H1 (cell line): ENCODE data around the gene WDR27. TPM values are rescaled to one million over a fixed set of nuclear protein-coding genes. Genes with fewer than 3 reads are reported as not detected.

Experiments
- CTCF ChIA-PET: fragments of 300-600 bp; sonication (Branson Sonifier 250); formaldehyde crosslinking; loops from one replicate; lab custom pipeline; 2021; ENCODE audit not compliant: partially characterized antibody; lab: Charles Lee
- POLR2A ChIA-PET: fragments of 300-600 bp; sonication (Branson Sonifier 250); formaldehyde crosslinking; loops from one replicate; lab custom pipeline; 2021; ENCODE audit warnings: inconsistent platforms; ENCODE audit not compliant: partially characterized antibody; lab: Charles Lee
- DNase-seq, 2 experiments: peaks; one replicate each; pipeline versions ENCODE4 v3.0.0 to v3.0.0-alpha.2; 2010 to 2022; ENCODE audit warnings: low spot score in 2 of 2, low read depth in 1 of 2, mixed read lengths in 1 of 2
- FAIRE-seq: peaks from 2 replicates; lab custom pipeline; 2011; peaks lifted over from hg19 to GRCh38; lab: Jason Lieb, UNC
- H2AFZ ChIP-seq: 2 replicates; pipeline ENCODE4 v1.8.1; 2012; ENCODE audit warnings: low read length, inconsistent platforms
- H2AK5ac ChIP-seq: 2 replicates; pipeline ENCODE4 v1.6.1; 2013; ENCODE audit warnings: low read depth, low read length
- H2BK120ac ChIP-seq: replicated peaks from 2 replicates; pipeline ENCODE3; 2013; ENCODE audit warnings: low read depth, low read length, inconsistent platforms
- H2BK12ac ChIP-seq: 2 replicates; pipeline ENCODE4 v1.6.1; 2013; ENCODE audit warnings: low read depth, low read length
- H2BK15ac ChIP-seq: 2 replicates; pipeline ENCODE4 v1.6.1; 2013; ENCODE audit warnings: low read length
- H2BK20ac ChIP-seq: 2 replicates; pipeline ENCODE4 v1.6.1; 2013; ENCODE audit warnings: low read length
- H2BK5ac ChIP-seq: 2 replicates; pipeline ENCODE4 v1.6.1; 2013; ENCODE audit warnings: low read depth, low read length
- H3K14ac ChIP-seq: 2 replicates; pipeline ENCODE4 v1.6.1; 2013; ENCODE audit warnings: inconsistent platforms; ENCODE audit not compliant: insufficient read length
- H3K18ac ChIP-seq: 2 replicates; pipeline ENCODE4 v1.6.1; 2013; ENCODE audit warnings: low read length; ENCODE audit errors: extremely low read depth
- H3K23ac ChIP-seq: 2 replicates; pipeline ENCODE4 v1.6.1; 2013; ENCODE audit warnings: inconsistent platforms; ENCODE audit not compliant: insufficient read length
- H3K23me2 ChIP-seq: 2 replicates; pipeline ENCODE4 v1.6.1; 2013; ENCODE audit warnings: low read depth, low read length
- H3K27ac ChIP-seq: 2 replicates; pipeline ENCODE4 v1.6.1; 2011; ENCODE audit warnings: low read depth, low read length, inconsistent platforms
- H3K27me3 ChIP-seq, 4 experiments: replicated peaks in 1 of 4; 1 replicate in 1 of 4; 2 replicates in 3 of 4; pipeline versions ENCODE4 v1.6.1 to v1.8.1; 2011 to 2013; ENCODE audit warnings: low read length in 3 of 4, mild to moderate bottlenecking in 3 of 4, inconsistent platforms in 2 of 4, mixed read lengths in 2 of 4, moderate library complexity in 1 of 4; ENCODE audit not compliant: control insufficient read depth in 3 of 4, insufficient read depth in 3 of 4; ENCODE audit errors: extremely low read depth in 1 of 4
- H3K36me3 ChIP-seq, 4 experiments: 2 replicates each; pipeline versions ENCODE4 v1.6.1 to v1.8.1; 2011 to 2013; ENCODE audit warnings: mild to moderate bottlenecking in 4 of 4, low read length in 3 of 4, moderate library complexity in 2 of 4, control low read depth in 1 of 4, inconsistent platforms in 1 of 4; ENCODE audit not compliant: insufficient read depth in 4 of 4, control insufficient read depth in 2 of 4
- H3K4ac ChIP-seq: replicated peaks from 2 replicates; pipeline ENCODE3; 2013; ENCODE audit warnings: low read length, low read depth, mixed read lengths, inconsistent platforms; ENCODE audit not compliant: insufficient read length
- H3K4me1 ChIP-seq, 4 experiments: replicated peaks in 1 of 4; 1 replicate in 1 of 4; 2 replicates in 3 of 4; pipeline versions ENCODE4 v1.6.1 to v1.8.1; 2011 to 2013; ENCODE audit warnings: low read length in 3 of 4, inconsistent platforms in 2 of 4, mixed read lengths in 1 of 4; ENCODE audit not compliant: insufficient read depth in 4 of 4, control insufficient read depth in 3 of 4
- H3K4me2 ChIP-seq, 2 experiments: 2 replicates each; pipeline versions ENCODE4 v1.6.1 to v1.8.1; 2011 to 2013; ENCODE audit warnings: low read depth in 2 of 2, low read length in 2 of 2, control low read depth in 1 of 2, inconsistent platforms in 1 of 2, mild to moderate bottlenecking in 1 of 2; ENCODE audit not compliant: insufficient read depth in 1 of 2
- H3K4me3 ChIP-seq, 4 experiments: fragments of 200-600, 300-600 bp in 1 of 4; sonication (generic), shearing (Covaris generic), sonication (Bioruptor Twin) in 1 of 4; 2 replicates each; pipeline versions ENCODE4 v1.5.1 to v1.8.1; 2011 to 2016; ENCODE audit warnings: low read length in 4 of 4, low read depth in 3 of 4, control low read depth in 2 of 4, inconsistent platforms in 2 of 4, mild to moderate bottlenecking in 2 of 4, mixed read lengths in 1 of 4, moderate library complexity in 1 of 4; ENCODE audit not compliant: insufficient read depth in 2 of 4; ENCODE audit errors: extremely low read depth in 1 of 4
- H3K56ac ChIP-seq: replicated peaks from 2 replicates; pipeline ENCODE3; 2013; ENCODE audit warnings: low read depth, mild to moderate bottlenecking, mixed read lengths, low read length, inconsistent platforms; ENCODE audit not compliant: insufficient read length
- H3K79me1 ChIP-seq: 2 replicates; pipeline ENCODE4 v1.6.1; 2013; ENCODE audit warnings: low read depth, low read length, control low read depth
- H3K79me2 ChIP-seq, 2 experiments: 2 replicates each; pipeline versions ENCODE4 v1.6.1 to v1.8.1; 2012 to 2013; ENCODE audit warnings: low read length in 2 of 2, mild to moderate bottlenecking in 2 of 2, inconsistent platforms in 1 of 2; ENCODE audit not compliant: insufficient read depth in 2 of 2, control insufficient read depth in 1 of 2
- H3K9ac ChIP-seq, 4 experiments: replicated peaks in 1 of 4; 1 replicate in 1 of 4; 2 replicates in 3 of 4; pipeline versions ENCODE4 v1.6.1 to v1.8.1; 2011 to 2013; ENCODE audit warnings: low read depth in 3 of 4, low read length in 3 of 4, control low read depth in 2 of 4, mild to moderate bottlenecking in 2 of 4, moderate library complexity in 2 of 4, inconsistent platforms in 1 of 4; ENCODE audit errors: extremely low read depth in 1 of 4
- H3K9me3 ChIP-seq, 2 experiments: 2 replicates each; pipeline versions ENCODE4 v1.6.1 to v1.8.1; 2012 to 2013; ENCODE audit warnings: mild to moderate bottlenecking in 2 of 2, moderate library complexity in 2 of 2, control low read depth in 1 of 2, inconsistent platforms in 1 of 2, low read depth in 1 of 2, low read length in 1 of 2, mixed read lengths in 1 of 2; ENCODE audit not compliant: insufficient read depth in 2 of 2
- H4K20me1 ChIP-seq, 2 experiments: replicated peaks in 1 of 2; 2 replicates each; pipeline versions ENCODE3 to v1.8.1; 2011 to 2013; ENCODE audit warnings: inconsistent platforms in 2 of 2, low read length in 2 of 2, mild to moderate bottlenecking in 1 of 2; ENCODE audit not compliant: insufficient read depth in 2 of 2, control insufficient read depth in 1 of 2
- H4K5ac ChIP-seq: 2 replicates; pipeline ENCODE4 v1.6.1; 2013; ENCODE audit warnings: low read length, low read depth, mixed read lengths, inconsistent platforms; ENCODE audit not compliant: insufficient read length
- H4K8ac ChIP-seq: 2 replicates; pipeline ENCODE4 v1.8.0; 2013; ENCODE audit warnings: mild to moderate bottlenecking, moderate library complexity, low read length, inconsistent platforms; ENCODE audit not compliant: insufficient read depth; ENCODE audit errors: extremely low read depth
- H4K91ac ChIP-seq: replicated peaks from 2 replicates; pipeline ENCODE3; 2013; ENCODE audit warnings: low read length, mixed read lengths, inconsistent platforms; ENCODE audit not compliant: insufficient read length
- JUN ChIP-seq: IDR thresholded peaks from 2 replicates; pipeline ENCODE4 v1.6.1; 2011; ENCODE audit warnings: low read depth, mild to moderate bottlenecking, improper control_type of control experiment, low read length
- KDM1A ChIP-seq: fragments of 200-600, 300-600 bp; sonication (generic); IDR thresholded peaks from 2 replicates; pipeline ENCODE4 v1.7.1; 2016; ENCODE audit warnings: mild to moderate bottlenecking, low read length, borderline replicate concordance
- POLR2AphosphoS5 ChIP-seq: IDR thresholded peaks from 2 replicates; pipeline ENCODE4 v1.6.1; 2011; ENCODE audit warnings: low read depth, low read length
- RAD21 ChIP-seq, 2 experiments: IDR thresholded peaks in 1 of 2; conservative IDR thresholded peaks in 1 of 2; 2 replicates each; pipeline ENCODE4 v1.6.1; 2011; ENCODE audit warnings: low read depth in 2 of 2, low read length in 2 of 2, improper control_type of control experiment in 1 of 2, inconsistent platforms in 1 of 2, mild to moderate bottlenecking in 1 of 2, moderate library complexity in 1 of 2
- RNF2 ChIP-seq: fragments of 200-900, 300-1000 bp; sonication (generic); IDR thresholded peaks from 2 replicates; pipeline ENCODE4 v1.7.1; 2016; ENCODE audit warnings: borderline replicate concordance, low read depth, mild to moderate bottlenecking, antibody characterized with exemption, low read length; ENCODE audit not compliant: poor library complexity, severe bottlenecking; ENCODE audit errors: missing control alignments
- SIN3A ChIP-seq, 2 experiments: IDR thresholded peaks in 1 of 2; conservative IDR thresholded peaks in 1 of 2; 2 replicates each; pipeline ENCODE4 v1.6.1; 2011 to 2012; ENCODE audit warnings: low read length in 2 of 2, improper control_type of control experiment in 1 of 2, low read depth in 1 of 2, mild to moderate bottlenecking in 1 of 2
- SIRT6 ChIP-seq: IDR thresholded peaks from one replicate; pipeline ENCODE4 v1.7.1; 2012; ENCODE audit warnings: low read length, inconsistent platforms
- WGBS, 2 experiments: shearing (Covaris generic) in 1 of 2; methylation state at CpG; one replicate each; pipeline versions ENCODE4 v1.1.6 to v1.1.7; 2013 to 2015; ENCODE audit warnings: low lambda C conversion rate in 2 of 2, mixed read lengths in 2 of 2, inconsistent platforms in 1 of 2, low coverage in 1 of 2, missing lambda C conversion rate in 1 of 2; ENCODE audit not compliant: insufficient replicate concordance in 2 of 2, insufficient coverage in 1 of 2, insufficient read length in 1 of 2; ENCODE audit errors: extremely low coverage in 1 of 2, missing lambda C conversion rate in 1 of 2; 5-methylcytosine and 5-hydroxymethylcytosine counted together
- polyA plus RNA-seq, 7 experiments: library from polyadenylated mRNA; depleted of rRNA in 3 of 7; stranded (reverse) in 5 of 7; unstranded in 2 of 7; fragments of >200 nt in 5 of 7; fragments of 200-250 nt in 2 of 7; gene quantifications; 1 replicate in 5 of 7; 2 replicates in 1 of 7; 4 replicates in 1 of 7; pipeline versions ENCODE4 v1.2.1 to v1.2.3, GENCODE V29; 2011 to 2013; ENCODE audit warnings: missing spikeins in 2 of 7, mixed read lengths in 2 of 7
- total RNA-seq: library from RNA; stranded (reverse); fragmentation: NEBNext Ultra II Directional; extraction: Animal tissue kit (Norgen Biotek cat#: 25700); gene quantifications from 2 replicates; pipeline ENCODE4 v1.2.1, GENCODE V29; 2021
- TF ChIP-seq, protein P1 (sequence below), 3 experiments: IDR thresholded peaks; 1 replicate in 2 of 3; 2 replicates in 1 of 3; pipeline versions ENCODE4 v1.5.1 to v1.6.1; 2011; ENCODE audit warnings: low read length in 3 of 3, mild to moderate bottlenecking in 3 of 3, inconsistent platforms in 2 of 3, low read depth in 1 of 3, moderate library complexity in 1 of 3; ENCODE audit not compliant: insufficient read depth in 1 of 3; ENCODE audit errors: control extremely low read depth in 1 of 3

Gene WDR27
- total and polyA plus RNA-seq, 2 of the 8 experiments (the other 6 are each of a cell fraction or from before 2014, with no cell fraction given), result 53.6 to 68.6 TPM

DNA sequence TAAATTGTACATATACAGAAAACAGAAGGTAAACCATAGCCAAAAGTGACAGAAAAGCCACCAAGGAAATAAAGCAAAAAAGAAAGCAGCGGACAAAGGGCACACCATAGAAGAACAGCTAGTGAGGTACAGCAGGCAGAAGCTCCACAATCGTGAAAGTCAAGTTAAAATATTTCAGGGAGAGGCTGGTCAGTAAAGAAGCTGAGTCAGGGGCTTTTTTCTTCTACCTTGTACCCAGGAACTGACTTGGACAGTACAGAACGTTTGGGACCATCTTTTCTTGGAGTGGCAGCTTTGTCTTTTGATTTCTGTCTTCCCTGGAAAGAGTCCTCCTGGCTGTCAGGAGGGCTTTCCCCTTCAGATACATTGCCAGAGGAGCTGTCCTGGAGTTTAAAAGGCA, 8.2 kb upstream of the WDR27 start:
- CTCF ChIA-PET, result interaction anchor here (1.2 kb wide), 1 partner anchor 13 kb away, joined by 3 read pairs; no protein-coding TSS in a partner anchor
- H2BK20ac ChIP-seq, result no peak overlapping the region
- peaks cover 0 to 2% of the 10 kb centered on the region in 2 experiments; a peak in 1 of 4 replicates for H3K79me2 ChIP-seq
- no peaks in the 10 kb centered on the region for H3K9me3 ChIP-seq
- no peaks in the 10 kb centered on the region for H3K23me2 ChIP-seq
- H4K8ac ChIP-seq, result no peak overlapping the region
- no peak overlapping the region for H2BK12ac ChIP-seq
- no peak for FAIRE-seq
- H3K36me3 ChIP-seq, result peaks cover 0 to 67% (median 21%) of the 10 kb centered on the region in 4 experiments; a peak in 7 of 8 replicates
- H2AFZ ChIP-seq, result no peak overlapping the region
- H3K4me1 ChIP-seq, result no peaks in the 10 kb centered on the region
- no peak overlapping the region for H2AK5ac ChIP-seq
- H3K27ac ChIP-seq, result no peak overlapping the region
- no peak overlapping the region for H3K23ac ChIP-seq
- no peaks in the 10 kb centered on the region for H3K27me3 ChIP-seq
- no peak overlapping the region for H3K14ac ChIP-seq
- H2BK15ac ChIP-seq, result no peak overlapping the region
- H3K4me2 ChIP-seq, result no peak overlapping the region
- H2BK120ac ChIP-seq, result no peak overlapping the region
- no peak overlapping the region for H3K4ac ChIP-seq
- no peaks in the 10 kb centered on the region for H3K79me1 ChIP-seq
- H2BK5ac ChIP-seq, result no peak overlapping the region
- no peak for DNase-seq
- WGBS, 2 experiments, result 86% methylated on average over 3 of the region's 3 CpGs; no CpG with 5 or more reads in 1 of the 2 experiments
- H4K20me1 ChIP-seq, result peaks cover 1 to 3% of the 10 kb centered on the region in 2 experiments
- no peak overlapping the region for H3K9ac ChIP-seq
- no peak overlapping the region for H4K5ac ChIP-seq
- H3K56ac ChIP-seq, result no peak overlapping the region
- POLR2A ChIA-PET, result interaction anchor here (0.8 to 5.3 kb wide), 2 partner anchors 9 to 41 kb away, joined by 3 to 22 read pairs; partner anchors contain the start of genes C6orf120, DYNLT2, ERMARD and WDR27
- no peak overlapping the region for H4K91ac ChIP-seq
- no peak overlapping the region for H3K18ac ChIP-seq
- H3K4me3 ChIP-seq, result no peak overlapping the region
- TF ChIP-seq KDM1A, result no peak
- TF ChIP-seq POLR2AphosphoS5, result no peak
- TF ChIP-seq, protein P1, sequence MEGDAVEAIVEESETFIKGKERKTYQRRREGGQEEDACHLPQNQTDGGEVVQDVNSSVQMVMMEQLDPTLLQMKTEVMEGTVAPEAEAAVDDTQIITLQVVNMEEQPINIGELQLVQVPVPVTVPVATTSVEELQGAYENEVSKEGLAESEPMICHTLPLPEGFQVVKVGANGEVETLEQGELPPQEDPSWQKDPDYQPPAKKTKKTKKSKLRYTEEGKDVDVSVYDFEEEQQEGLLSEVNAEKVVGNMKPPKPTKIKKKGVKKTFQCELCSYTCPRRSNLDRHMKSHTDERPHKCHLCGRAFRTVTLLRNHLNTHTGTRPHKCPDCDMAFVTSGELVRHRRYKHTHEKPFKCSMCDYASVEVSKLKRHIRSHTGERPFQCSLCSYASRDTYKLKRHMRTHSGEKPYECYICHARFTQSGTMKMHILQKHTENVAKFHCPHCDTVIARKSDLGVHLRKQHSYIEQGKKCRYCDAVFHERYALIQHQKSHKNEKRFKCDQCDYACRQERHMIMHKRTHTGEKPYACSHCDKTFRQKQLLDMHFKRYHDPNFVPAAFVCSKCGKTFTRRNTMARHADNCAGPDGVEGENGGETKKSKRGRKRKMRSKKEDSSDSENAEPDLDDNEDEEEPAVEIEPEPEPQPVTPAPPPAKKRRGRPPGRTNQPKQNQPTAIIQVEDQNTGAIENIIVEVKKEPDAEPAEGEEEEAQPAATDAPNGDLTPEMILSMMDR (IDR thresholded peaks at IDR 0.05; ENCODE audit: control extremely low read depth in 1 of 3, insufficient read depth in 1 of 3, low read depth in 1 of 3, low read length in 3 of 3), result no peak
- TF ChIP-seq SIRT6, result no peak
- TF ChIP-seq SIN3A (conservative IDR thresholded peaks at IDR 0.05 in 1 of 2, IDR thresholded peaks at IDR 0.05 in 1 of 2; ENCODE audit: low read depth in 1 of 2, low read length in 2 of 2), result no peak
- no peak for TF ChIP-seq RNF2
- TF ChIP-seq JUN, result no peak
- no peak for TF ChIP-seq RAD21 (IDR thresholded peaks at IDR 0.05 in 1 of 2, conservative IDR thresholded peaks at IDR 0.05 in 1 of 2; ENCODE audit: low read depth in 2 of 2, low read length in 2 of 2)
